ENCODE data around the gene HIRA. TPM values are rescaled to one million over a fixed set of nuclear protein-coding genes. Genes with fewer than 3 reads are reported as not detected.

Gene HIRA
- total and polyA plus RNA-seq, 9 of the 15 experiments (the other 6 are each of a cell fraction or from before 2014, with no cell fraction given) = 0.96 to 132 (median 58.4) TPM

DNA sequence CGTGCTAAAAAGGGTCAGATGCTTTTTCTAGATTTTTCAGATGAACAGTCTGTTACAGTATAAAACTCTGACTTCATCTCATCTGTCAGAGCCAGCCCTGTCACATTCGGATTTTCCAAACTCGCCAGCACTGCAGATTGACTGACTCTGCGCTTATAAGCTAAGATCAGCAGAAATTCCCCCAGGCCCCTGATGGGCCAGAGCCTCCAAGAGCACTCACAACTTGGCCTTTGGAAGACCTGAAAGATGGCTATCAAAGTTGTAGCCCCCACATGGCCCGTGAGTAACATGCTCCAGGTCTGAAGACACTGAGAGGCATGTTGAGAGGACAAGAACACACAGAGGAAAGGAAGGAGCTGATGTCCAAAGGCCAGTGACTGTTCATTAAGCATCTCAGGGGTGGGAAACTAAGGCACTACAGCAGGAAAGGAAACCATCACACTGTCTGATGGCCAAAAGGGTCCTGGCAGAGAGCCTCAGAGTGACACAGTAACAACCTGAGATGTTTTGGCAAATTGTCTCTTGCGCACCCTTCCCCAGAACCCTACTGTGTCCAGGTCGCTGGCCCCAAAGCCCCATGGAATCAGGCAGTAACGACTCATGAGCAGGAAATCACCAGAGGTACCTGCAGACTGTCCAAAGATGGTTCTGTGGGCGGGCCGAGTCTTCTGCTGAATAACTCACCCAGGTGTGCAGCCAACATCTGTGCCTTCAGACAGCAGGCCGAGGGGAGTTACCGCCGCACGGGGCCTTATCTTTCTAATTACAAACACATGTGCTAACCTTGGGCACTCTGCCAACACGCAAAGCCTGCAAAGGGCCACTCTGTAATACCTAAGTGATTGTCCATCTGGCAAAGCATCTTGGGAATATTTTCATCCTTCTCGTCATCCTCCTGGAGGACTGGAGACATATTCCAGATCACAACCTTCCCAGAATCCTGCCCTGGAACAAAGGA is 23.6 kb downstream of the HIRA start (continued):
- no peak for TF ChIP-seq MIER1 (IDR thresholded peaks at IDR 0.05; ENCODE audit: low read depth)
- TF ChIP-seq, protein P1, sequence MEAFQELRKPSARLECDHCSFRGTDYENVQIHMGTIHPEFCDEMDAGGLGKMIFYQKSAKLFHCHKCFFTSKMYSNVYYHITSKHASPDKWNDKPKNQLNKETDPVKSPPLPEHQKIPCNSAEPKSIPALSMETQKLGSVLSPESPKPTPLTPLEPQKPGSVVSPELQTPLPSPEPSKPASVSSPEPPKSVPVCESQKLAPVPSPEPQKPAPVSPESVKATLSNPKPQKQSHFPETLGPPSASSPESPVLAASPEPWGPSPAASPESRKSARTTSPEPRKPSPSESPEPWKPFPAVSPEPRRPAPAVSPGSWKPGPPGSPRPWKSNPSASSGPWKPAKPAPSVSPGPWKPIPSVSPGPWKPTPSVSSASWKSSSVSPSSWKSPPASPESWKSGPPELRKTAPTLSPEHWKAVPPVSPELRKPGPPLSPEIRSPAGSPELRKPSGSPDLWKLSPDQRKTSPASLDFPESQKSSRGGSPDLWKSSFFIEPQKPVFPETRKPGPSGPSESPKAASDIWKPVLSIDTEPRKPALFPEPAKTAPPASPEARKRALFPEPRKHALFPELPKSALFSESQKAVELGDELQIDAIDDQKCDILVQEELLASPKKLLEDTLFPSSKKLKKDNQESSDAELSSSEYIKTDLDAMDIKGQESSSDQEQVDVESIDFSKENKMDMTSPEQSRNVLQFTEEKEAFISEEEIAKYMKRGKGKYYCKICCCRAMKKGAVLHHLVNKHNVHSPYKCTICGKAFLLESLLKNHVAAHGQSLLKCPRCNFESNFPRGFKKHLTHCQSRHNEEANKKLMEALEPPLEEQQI (IDR thresholded peaks at IDR 0.05) = no peak
- TF ChIP-seq NFATC3 (IDR thresholded peaks at IDR 0.05) = no peak
- peak; percentile 97 for TF ChIP-seq SMAD1 (IDR thresholded peaks at IDR 0.05; ENCODE audit: low read depth, low read length, partially characterized antibody)
- TF ChIP-seq U2AF1 (optimal IDR thresholded peaks at IDR 0.05; ENCODE audit: low read depth, low read length) = no peak
- TF ChIP-seq ZNF253 (CRISPR knock-in tag; conservative IDR thresholded peaks at IDR 0.05) = no peak
- TF ChIP-seq, protein P2, sequence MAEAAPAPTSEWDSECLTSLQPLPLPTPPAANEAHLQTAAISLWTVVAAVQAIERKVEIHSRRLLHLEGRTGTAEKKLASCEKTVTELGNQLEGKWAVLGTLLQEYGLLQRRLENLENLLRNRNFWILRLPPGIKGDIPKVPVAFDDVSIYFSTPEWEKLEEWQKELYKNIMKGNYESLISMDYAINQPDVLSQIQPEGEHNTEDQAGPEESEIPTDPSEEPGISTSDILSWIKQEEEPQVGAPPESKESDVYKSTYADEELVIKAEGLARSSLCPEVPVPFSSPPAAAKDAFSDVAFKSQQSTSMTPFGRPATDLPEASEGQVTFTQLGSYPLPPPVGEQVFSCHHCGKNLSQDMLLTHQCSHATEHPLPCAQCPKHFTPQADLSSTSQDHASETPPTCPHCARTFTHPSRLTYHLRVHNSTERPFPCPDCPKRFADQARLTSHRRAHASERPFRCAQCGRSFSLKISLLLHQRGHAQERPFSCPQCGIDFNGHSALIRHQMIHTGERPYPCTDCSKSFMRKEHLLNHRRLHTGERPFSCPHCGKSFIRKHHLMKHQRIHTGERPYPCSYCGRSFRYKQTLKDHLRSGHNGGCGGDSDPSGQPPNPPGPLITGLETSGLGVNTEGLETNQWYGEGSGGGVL (CRISPR knock-in tag; IDR thresholded peaks at IDR 0.05) = no peak
- TF ChIP-seq ZBTB17 (CRISPR knock-in tag; IDR thresholded peaks at IDR 0.05) = no peak
- no peak; the same call in 1 of the 2 replicates for TF ChIP-seq SMARCA5 (IDR thresholded peaks at IDR 0.05)
- no peak; the same call in 1 of the 2 replicates for TF ChIP-seq SP1 (CRISPR knock-in tag; IDR thresholded peaks at IDR 0.05)
- TF ChIP-seq RUNX1 (IDR thresholded peaks at IDR 0.05; ENCODE audit: low read depth) = peak; percentile 93; the same call in 1 of the 2 replicates
- TF ChIP-seq SIRT6 (IDR thresholded peaks at IDR 0.05; ENCODE audit: low read depth, low read length) = no peak
- TF ChIP-seq ZNF584 (CRISPR knock-in tag; IDR thresholded peaks at IDR 0.05; ENCODE audit: low read depth) = peak; percentile 75; the same call in 1 of the 2 replicates
- no peak for TF ChIP-seq ZNF436 (CRISPR knock-in tag; IDR thresholded peaks at IDR 0.05)
- TF ChIP-seq ZNF384 (IDR thresholded peaks at IDR 0.05; ENCODE audit: low read depth, low read length) = no peak
- TF ChIP-seq MTA3 (IDR thresholded peaks at IDR 0.05; ENCODE audit: borderline replicate concordance) = peak; percentile 71
- no peak for TF ChIP-seq TARDBP (IDR thresholded peaks at IDR 0.05)
- TF ChIP-seq SNIP1 (IDR thresholded peaks at IDR 0.05; ENCODE audit: low read depth) = no peak
- peak; percentile 74 for TF ChIP-seq CREB1 (IDR thresholded peaks at IDR 0.05)
- no peak for TF ChIP-seq CREB1 (CRISPR knock-in tag; IDR thresholded peaks at IDR 0.05)
- TF ChIP-seq, protein P3, sequence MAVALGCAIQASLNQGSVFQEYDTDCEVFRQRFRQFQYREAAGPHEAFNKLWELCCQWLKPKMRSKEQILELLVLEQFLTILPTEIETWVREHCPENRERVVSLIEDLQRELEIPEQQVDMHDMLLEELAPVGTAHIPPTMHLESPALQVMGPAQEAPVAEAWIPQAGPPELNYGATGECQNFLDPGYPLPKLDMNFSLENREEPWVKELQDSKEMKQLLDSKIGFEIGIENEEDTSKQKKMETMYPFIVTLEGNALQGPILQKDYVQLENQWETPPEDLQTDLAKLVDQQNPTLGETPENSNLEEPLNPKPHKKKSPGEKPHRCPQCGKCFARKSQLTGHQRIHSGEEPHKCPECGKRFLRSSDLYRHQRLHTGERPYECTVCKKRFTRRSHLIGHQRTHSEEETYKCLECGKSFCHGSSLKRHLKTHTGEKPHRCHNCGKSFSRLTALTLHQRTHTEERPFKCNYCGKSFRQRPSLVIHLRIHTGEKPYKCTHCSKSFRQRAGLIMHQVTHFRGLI (CRISPR knock-in tag; IDR thresholded peaks at IDR 0.05) = no peak
- no peak for TF ChIP-seq SREBF1 (IDR thresholded peaks at IDR 0.05; ENCODE audit: borderline replicate concordance, low read depth, low read length)
- TF ChIP-seq HNRNPH1 (optimal IDR thresholded peaks at IDR 0.05; ENCODE audit: low read depth, low read length) = no peak
- no peak for TF ChIP-seq NR2F6 (CRISPR knock-in tag; IDR thresholded peaks at IDR 0.05)
- TF ChIP-seq C11orf30 (IDR thresholded peaks at IDR 0.05; ENCODE audit: low read depth) = 0 out of 2 replicates have a peak, but pooled peaks have one; percentile 12
